GM19463 (cell line): ENCODE results near the gene SIGLEC8.
"Not testable (repeated sequence)": the region's sequence is repeated elsewhere in the genome, so short reads cannot be mapped to it uniquely, and the experiment has no call there.

ENCODE experiments used
- ATAC-seq: cut with Tn5 transposase; IDR thresholded peaks from one replicate; pipeline ENCODE4 v1.9.1; 2021; ENCODE audit warnings: mild to moderate bottlenecking, moderate library complexity; ENCODE audit not compliant: unreplicated experiment

SIGLEC8 gene

DNA sequence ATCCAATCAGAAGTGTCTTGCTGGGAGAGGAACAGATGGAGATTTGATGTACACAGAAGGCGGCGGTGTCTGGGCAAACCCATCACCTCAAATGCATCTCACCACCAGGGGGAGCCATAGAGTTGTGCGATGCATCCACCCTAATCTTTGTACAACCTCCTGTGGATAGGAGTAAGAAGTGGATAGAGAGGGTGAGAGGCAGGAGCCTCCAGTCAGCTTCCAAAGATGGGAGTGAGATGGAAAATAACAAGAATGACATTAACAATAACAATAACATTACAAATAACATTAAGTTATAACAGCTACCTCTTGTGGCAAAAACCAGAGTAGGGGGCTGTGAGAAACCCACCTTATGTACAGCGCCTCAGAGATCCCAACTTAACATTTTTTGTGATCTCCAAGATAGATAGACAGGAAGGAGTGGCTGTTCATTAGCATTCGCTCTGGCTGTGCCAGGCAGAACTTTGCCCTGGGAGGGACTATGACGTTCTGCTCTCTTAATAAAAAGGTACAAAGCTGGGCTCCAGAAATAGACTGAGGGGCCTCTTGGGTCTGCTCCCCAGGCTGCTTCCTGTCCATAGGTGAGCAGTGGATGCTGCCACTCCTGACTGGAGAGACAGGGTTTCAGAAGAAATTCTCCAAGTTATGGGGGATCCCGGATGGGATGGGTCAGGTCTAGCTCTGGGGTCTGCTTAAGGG is 14.9 kb upstream of the SIGLEC8 start:
- ATAC-seq = no peak

DNA sequence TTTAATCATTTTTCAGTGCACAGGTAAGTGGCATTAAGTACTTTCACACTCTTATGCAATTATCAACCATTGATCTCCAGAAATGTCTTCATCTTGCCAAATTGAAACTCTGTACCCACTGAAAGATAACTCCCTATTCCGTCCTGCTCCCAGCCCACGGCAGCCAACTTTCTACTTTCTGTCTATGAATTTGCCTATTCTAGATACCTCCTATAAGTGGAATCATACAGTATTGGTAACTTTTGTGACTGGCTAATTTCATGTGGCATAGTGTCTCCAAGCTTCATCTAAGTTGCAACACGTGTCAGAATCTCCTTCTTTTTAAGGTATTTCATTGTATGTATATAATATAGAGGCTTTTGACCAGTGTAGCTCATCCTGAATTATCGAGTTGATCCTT is 14.4 kb upstream of the SIGLEC8 start:
- no peak for ATAC-seq

- ATAC-seq = no peak
Observed at GRCh38 chr19:51471527-51471926, 13.3 kb upstream of the SIGLEC8 start.

GRCh38 chr19:51470966-51471365 is 12.7 kb upstream of the SIGLEC8 start:
- no peak for ATAC-seq

DNA sequence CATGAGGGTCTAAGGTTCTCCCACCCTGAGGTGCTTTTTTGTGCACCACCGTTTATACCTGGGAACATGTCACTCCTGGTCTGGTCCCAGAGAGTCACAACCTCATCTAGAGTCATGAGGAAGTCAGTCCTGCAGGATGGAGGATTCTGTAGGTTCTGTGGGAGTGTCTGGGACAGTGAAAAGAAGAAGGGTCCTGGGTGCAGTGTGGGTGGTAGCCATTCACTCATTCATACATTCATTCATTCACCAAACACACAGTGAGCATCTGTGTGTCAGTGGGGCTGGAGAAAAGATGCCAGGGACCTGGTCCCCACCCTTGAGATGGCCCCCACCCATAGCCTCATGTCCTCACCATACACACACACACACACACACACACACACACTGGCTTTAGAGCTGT is 11.4 kb upstream of the SIGLEC8 start:
- no peak for ATAC-seq

- ATAC-seq = no peak
Observed at GRCh38 chr19:51469162-51469561, 10.9 kb upstream of the SIGLEC8 start.

GRCh38 chr19:51468545-51468920 is 10.3 kb upstream of the SIGLEC8 start:
- ATAC-seq = no peak

GRCh38 chr19:51467864-51468544 is 9.8 kb upstream of the SIGLEC8 start:
- ATAC-seq = no peak

GRCh38 chr19:51466723-51467122 is 8.5 kb upstream of the SIGLEC8 start:
- no peak for ATAC-seq

- ATAC-seq = not testable (repeated sequence)
Observed at GRCh38 chr19:51463976-51464581, 5.8 kb upstream of the SIGLEC8 start.

DNA sequence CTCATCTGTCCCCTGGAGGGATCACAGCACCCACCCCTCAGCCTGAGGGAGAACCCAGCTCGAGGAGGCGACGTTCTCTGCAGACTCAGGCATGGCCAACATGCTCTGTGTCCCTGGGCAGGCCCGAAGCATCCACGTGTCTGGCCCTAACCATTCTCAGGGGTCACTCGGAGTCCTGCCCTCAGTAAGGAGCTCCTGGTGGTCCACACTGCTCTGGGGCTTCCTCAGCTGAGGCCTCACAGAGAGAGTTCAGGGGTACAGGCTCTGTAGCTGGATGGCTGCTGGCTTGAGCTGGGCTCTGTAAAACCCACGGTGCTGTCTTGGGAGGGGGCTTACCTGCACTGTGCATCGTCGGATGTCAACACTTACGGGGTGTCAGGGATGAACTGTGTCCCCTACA is 4.4 kb upstream of the SIGLEC8 start:
- no peak for ATAC-seq

DNA sequence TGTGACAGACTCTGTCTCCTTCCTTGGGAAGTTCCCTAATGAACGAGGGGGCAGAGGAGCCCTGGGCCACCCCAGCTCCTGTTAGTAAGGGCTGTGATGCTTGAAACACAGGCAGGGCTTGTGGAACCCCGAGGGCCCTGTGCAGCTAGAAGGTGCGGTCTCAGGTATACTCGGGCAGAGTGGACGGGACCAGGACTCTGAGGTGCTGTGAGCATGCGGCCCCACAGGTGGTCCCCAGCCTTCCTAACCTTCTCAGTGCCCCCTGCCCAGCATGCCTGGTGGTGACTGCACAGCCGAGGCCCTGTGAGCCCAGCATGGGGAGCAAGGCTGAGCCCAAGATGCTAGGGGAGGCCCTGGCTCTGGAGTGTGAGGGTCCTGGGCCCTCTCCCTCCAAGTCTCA is 4.0 kb upstream of the SIGLEC8 start:
- no peak for ATAC-seq

GRCh38 chr19:51461723-51462161 is 3.5 kb upstream of the SIGLEC8 start:
- ATAC-seq = no peak

DNA sequence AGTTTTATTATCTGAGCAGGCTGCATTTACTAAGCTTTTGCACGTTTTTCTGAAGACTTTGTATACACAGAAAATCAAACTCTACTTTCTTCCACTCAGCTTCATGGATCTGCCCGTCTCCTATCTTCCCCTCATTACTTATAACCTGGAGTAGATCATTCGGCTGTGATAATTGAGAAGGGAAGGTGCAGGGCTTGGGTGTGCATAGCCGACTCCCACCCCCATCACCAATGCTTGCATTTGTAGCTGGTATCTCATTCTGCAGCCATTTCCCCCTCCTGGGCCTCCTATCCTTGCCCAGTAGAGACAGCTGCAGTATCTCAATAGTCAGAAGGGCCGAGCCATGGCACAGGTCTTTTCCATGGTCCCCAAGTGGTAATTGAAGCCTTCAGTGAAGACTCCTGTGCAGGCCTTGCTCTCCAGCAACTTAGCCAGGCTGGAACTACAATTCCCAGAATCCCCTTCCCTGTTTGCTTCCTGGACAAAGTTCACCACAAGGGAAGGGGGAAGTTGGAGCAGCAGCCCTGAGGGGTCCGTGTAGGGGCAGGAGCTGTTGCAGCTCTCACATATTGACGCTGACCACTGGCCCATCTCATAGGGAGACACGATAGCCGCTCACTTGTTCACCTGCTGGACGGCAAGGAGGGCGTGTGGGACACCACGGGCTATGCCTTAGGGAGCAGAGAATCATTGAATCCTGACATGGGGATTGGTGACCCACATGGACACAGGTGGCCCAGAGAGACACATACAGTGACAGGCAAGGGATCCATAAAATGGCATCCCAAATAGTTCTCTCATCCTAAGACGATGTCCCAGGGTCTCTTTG is 2.1 kb upstream of the SIGLEC8 start:
- no peak for ATAC-seq

- no peak for ATAC-seq
Observed at GRCh38 chr19:51458899-51459505, 748 bp upstream of the SIGLEC8 start.

DNA sequence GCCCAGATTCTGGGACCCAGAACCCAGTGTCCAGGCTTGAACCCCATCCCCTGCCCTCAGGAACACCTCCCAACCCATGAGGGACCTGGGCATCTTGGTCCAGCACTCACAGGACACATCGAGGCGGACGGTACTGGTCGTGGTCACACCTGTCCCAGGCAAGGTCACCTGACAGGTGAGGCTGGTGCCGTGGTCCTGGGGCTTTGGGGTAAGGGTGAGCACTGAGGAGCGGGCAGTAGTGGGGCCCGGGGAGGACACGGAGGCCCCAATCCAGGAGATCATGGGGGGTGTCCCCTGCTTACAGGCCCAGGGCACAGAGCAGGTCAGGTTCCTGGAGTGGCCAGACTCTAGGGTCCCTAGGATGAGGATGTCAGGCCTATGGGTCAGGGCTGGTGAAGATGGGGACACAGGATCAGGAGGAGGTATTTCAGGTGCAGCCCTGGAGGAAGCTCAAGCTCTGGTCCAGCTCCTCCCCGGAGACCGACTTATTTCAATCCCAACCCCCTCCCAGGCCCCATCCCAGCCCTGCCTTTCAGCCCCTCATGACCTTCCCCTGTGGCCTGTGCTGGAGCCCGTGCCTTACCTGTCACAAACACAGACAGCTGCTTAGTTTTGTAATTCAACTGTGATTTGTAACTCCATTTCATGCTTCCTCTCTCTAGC is 772 bp downstream of the SIGLEC8 start:
- ATAC-seq = no peak

DNA sequence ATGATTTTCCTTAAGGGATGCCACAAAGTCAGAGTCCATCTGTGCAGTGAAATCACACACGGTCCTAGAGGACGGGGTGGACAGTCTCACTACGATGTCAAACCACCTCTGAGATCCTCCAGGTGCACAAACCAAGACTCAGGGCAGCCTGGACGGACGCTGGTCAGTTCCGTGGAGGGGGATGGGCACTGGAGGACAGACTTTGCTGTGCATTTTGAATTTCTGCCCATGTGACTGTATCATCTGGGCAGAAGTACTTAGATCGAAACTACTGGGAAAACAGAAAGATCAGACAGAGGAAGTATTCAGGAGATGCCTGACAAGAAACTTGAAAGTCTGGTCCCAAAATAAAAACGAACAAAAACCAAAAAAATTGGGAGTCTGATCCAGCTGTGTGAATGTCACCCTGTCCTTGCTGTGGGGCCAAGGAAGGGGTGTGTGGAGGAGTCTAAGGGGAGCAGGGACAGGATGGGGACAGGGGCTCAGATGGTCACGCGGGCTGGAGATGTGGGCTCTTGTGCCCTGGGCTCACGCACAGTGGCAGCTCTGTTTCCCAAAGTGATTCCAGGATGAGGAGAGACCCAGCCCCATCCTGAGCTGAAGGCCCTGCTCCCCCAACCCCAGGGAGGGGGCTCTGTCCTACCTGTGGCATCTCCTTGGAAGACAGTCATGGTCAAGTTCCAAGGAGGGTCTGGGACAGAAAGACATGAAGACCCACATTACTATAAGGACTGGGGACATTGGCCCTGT is 1.5 kb downstream of the SIGLEC8 start:
- ATAC-seq = no peak

DNA sequence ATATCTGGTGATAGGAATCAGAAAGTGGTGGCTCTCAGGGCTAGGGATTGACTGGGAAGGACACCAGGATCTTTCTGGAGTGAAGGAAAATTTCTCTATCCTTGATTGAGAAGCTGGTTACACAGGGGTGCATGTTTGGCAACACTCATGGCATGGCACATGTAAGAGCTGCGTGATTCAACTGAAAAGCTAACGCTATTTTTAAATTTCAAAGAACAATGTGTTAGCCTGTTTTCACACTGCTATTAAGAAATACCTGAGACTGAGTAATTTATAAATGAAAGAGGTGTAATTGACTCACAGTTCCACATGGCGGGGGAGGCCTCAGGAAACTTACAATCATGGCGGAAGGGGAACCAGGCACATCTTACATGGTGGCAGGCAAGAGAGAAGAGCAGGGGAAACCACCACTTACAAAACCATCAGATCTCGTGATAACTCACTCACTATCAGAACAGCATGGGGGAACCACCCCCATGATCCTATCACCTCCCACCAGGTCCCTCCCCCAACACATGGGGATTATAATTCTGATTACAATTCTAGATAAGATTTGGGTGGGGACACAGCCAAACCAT is 7.4 kb downstream of the SIGLEC8 start:
- no peak for ATAC-seq

DNA sequence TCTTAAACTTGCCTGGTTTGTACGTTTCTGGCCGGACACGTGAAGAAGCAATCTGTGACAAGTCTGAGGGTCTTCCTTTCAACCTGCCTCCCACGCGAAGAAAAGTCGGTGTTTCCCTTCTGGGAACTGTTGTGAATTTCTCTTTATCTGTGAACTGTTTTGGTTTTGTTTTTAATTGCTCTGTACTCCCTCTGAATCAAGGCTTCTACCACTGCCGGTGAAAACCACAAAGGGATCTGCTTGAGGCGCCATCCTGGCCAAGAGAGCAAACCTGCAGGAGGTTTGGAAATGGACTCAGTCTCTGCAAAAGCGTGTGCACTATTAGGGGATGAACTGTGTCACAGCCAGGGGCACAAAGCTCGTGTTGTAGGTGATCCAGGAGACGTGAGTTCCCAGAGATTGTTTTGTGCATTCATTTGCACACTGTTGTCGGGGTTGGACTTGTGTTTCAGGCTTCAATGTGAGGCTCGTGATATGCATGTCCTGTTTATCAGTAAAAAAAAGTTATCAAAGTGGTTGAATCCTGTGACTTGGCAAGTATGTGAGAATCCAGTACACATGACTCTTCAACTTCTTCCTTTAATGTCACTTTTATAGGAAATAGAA is 9.7 kb downstream of the SIGLEC8 start:
- no peak for ATAC-seq
